Nephron progenitor cell (in vitro differentiated cells): Measurements from ENCODE around the gene SLC66A2.

ENCODE experiments used
- DNase-seq: peaks from one replicate; pipeline ENCODE4 v3.0.0; 2021
- H3K27ac Mint-ChIP-seq: 2 replicates; pipeline ENCODE4 v1.8.0; 2021; ENCODE audit warnings: mild to moderate bottlenecking, moderate library complexity, mixed read lengths
- H3K27me3 Mint-ChIP-seq: 2 replicates; pipeline ENCODE4 v1.8.0; 2021; ENCODE audit warnings: mild to moderate bottlenecking, low read depth, mixed read lengths; ENCODE audit not compliant: poor library complexity
- H3K36me3 Mint-ChIP-seq: 2 replicates; pipeline ENCODE4 v1.8.0; 2021; ENCODE audit warnings: low read depth, mixed read lengths
- H3K4me1 Mint-ChIP-seq: 2 replicates; pipeline ENCODE4 v1.8.0; 2021; ENCODE audit warnings: mixed read lengths
- H3K4me3 Mint-ChIP-seq: 2 replicates; pipeline ENCODE4 v1.8.0; 2021; ENCODE audit warnings: mild to moderate bottlenecking, moderate library complexity, mixed read lengths
- H3K9me3 Mint-ChIP-seq: 2 replicates; pipeline ENCODE4 v1.8.0; 2021; ENCODE audit warnings: mild to moderate bottlenecking, moderate library complexity, mixed read lengths
- CTCF ChIP-seq: fragments of 200-600 bp; sonication (generic); IDR thresholded peaks from 2 replicates; pipeline ENCODE4 v1.5.0; 2021; ENCODE audit warnings: antibody characterized with exemption

SLC66A2 gene

GRCh38 chr18:79852561-79853302 lies 98.7 kb downstream of the SLC66A2 start:
- Mint-ChIP-seq H3K9me3 (peaks cover 12% of the 10 kb centered on the region), H3K4me1 (peaks cover 28% of the 10 kb centered on the region), H3K27ac (peak overlapping the region; percentile 62), H3K4me3 (no peak overlapping the region), H3K27me3 (peaks cover 17% of the 10 kb centered on the region), H3K36me3 (no peaks in the 10 kb centered on the region)
- no peak for TF ChIP-seq CTCF
- DNase-seq = no peak
